Stimulated activated CD8-positive, alpha-beta memory T cell treated with anti-CD3 and anti-CD28 coated beads, Interleukin-4, amount 100 ng/mL, for 4 hours (primary cell): ENCODE results near the gene NFIB.

Experiments
- DNase-seq, 2 donors: peaks; one replicate each; pipeline ENCODE4 v3.0.0-alpha.2; 2020; ENCODE audit warnings: low read depth in 2 of 2, low spot score in 1 of 2

The NFIB gene

DNA sequence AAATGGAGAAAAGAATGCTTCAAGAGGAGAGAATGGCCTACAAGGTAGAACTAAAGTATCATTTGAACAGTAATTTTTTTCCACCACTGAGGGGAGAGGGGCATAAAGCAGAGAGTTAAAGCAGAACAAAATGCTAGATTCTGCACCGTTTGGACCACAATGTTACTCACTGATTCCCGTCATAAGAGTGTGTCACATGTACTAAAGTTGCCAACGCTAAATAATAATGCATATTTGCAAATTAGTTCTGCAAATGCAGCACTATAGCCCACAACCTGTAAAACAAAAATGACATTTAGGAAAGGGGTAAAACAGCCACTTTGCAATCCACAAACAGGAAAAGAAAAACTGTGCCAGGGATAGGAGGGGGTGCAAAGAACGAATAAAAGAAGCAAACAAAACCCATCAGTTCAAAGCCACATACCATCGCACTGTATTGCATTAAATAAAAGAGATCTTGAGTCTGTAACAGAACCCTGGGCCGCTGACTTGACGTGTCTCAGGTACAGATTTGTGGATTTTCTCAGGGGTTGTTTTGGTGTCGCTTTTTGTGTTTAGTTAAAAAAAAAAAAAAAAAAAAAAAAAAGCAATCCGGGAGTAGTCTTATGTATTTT lies 7.7 kb upstream of the NFIB start:
- no peak for DNase-seq

DNA sequence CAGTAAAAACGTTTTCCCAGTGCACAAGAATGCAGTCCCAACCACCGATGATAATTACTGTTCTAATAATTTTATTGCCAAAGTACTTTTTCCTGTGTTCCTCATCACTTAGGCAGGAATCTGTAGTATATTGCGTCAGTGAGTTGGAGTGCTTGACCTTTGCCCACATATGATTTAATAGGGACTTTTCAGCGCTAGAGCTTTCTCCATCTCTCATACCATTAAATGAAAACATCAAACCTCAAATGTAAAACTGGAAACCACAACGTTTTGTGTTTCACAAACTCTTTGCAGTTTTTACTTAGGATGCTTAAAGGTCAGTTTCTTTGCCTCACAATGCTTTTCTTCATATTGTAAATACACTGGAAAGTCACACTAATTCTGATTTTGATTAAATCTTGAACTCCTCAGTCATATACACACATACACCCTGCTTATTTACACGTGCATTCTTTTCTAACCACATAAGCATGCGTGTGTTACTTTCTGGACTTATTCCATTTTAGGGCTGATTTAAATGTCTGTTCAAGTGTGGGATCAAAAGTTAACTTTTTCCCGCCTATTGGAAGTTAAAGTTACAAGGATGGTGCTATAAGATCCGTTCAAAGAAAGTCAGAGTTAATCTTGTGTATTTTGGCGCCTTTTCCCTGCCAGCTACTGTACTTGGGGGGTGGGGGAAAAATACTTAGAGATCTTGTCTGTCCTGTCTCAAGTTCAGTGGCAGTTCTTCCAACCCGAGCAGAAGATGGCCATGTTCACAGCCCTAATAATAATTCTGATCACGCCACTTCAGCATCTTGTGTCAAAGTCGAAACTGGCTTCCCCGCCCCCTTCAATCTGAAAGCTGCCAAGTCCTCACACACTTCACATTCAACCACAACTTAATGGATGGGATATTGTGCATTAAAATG lies 6.6 kb upstream of the NFIB start:
- DNase-seq: no peak

DNA sequence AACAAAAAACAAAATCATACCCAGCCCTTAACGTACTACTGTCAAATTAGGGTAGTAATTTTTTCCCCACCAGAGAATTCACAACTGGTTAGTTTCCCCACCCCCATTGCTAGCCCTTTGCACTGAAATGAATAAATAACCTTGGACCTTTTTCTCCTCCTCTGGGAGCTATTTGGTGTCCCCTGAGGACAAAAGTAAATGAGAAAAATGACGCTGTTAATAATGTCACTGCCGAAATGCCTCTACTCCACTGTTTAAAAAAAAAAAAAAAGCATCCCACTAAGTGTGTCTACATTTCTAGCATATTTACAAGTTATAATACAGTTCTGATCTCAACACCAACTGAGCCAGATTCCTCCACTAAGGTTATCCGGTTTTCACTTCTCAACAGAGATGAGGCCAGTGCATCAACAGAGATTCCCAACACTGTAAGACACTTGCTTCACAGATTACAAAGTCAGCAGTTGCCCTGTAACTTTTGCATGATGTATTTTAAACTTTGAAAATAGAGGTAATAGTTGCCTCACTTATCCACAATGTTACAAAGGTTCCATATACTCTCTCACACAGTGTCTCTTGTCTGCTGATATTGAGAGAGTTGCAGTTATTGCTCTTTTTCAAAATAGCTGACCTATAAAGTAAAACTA lies 5.1 kb upstream of the NFIB start:
- no peak for DNase-seq

DNA sequence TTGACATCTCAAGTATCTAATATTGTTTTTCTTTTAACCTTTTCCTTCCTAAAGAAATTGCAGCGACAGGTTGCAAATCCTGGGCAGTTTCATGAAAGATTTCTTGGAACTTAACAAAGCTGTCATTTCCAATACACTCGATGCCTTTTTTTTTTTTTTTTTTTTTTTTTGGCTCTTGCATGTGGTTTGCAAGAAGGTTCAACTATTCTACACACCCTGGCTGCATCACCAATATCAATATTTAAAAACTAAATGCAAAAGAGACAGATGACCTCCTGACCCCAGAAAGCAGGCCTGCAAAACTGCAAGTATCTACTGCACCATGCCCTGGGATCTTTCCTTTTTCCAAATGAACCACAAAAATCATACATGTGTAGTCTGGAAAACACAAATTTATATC lies 4.4 kb upstream of the NFIB start:
- no peak for DNase-seq

DNA sequence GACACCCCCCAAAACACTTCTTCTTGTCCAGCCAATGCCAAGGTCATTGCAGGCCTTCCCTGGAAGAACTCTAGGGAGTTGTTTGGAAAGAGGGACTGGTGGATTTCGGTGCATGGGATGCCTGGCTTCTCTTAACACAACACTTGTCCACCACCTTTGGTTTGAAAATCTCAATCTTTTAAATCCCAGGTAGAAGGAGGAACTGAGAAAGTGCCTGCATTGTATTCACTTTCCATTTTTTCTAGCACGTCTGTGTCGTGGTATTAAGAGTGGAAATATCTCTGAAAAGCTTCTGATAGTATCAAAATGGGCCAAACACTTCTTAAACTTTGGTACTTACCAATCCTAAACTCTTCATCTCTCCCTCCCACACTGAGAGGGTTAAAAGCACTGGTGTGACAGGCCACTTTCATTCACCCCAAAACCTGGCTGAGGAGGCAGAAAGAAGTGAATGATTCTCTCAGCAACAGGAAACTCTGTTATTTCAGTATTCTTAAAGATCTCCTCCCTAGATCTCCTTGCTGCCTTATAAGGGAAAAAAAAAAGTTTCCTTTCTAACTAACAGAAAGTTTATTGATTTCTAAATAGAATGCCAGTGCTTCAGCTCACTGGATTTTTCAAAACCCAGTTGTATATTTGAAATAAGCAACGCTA lies 3.9 kb upstream of the NFIB start:
- no peak for DNase-seq

DNA sequence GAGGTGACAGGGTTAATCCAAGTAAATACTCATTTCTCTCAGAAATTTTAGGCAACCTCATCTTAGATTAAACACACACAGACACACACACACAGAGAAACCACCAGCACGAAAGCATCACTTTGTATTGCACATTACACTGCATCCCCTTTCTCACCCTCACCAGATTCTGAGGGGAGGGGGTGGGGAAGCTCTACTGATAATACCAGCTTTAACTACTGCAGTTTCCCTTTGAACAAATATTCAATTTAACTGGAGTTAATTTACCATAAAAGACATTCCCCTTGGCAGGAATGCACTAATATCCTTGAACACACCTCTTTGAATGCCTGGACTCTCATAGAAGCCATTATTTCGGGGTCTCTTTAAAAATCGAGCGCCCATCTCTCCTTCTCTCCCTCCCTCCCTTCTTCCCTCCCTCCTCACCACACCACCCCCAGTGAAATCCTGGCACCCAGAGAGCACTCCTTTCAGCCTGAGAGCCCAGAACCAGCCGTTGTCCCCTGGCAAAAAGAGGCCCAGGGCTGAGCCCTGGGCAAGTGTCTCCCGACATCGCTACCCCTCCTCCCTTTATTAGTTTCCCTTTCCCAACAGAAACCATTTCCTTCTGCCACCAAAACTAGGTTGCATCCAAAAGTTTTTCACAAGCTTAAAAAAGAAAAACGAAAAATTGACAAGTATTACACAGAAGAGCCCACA lies 2.8 kb upstream of the NFIB start:
- DNase-seq: no peak

DNA sequence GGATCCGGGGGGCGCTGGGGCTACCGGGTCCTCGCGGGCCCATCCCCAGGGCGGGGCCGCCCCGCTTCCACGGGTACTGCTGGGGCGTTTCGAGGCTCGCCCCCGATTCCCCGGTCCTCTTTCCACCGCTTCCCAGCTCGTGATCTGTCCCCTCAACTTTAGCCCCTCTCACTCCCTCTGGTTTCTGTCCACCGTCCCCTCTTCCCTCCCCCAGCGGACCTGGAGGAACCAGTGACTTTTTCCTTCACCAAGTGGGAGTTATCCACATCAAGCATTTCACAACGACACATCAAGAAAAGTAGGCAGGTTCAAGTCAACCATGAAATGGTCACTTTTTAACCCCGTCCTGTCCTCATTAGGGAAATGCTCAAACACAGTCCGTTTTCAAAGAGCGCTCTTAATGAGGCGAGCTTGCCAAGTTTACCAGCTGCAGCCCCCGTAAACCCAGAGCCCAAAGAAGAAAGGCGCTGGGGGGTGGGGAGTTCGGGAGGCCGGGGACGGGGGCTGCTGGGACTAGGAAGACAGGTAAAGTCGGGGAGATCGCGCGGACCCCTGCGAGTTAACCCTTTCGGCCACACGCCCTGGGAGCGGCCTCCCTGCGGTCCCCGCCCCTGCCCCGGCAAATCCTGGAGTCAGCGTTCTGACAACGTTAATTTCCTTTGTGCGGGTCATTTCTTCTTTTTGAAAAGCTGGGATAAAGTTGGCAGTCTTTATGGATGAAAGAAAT lies 2.1 kb upstream of the NFIB start:
- DNase-seq: no peak

DNA sequence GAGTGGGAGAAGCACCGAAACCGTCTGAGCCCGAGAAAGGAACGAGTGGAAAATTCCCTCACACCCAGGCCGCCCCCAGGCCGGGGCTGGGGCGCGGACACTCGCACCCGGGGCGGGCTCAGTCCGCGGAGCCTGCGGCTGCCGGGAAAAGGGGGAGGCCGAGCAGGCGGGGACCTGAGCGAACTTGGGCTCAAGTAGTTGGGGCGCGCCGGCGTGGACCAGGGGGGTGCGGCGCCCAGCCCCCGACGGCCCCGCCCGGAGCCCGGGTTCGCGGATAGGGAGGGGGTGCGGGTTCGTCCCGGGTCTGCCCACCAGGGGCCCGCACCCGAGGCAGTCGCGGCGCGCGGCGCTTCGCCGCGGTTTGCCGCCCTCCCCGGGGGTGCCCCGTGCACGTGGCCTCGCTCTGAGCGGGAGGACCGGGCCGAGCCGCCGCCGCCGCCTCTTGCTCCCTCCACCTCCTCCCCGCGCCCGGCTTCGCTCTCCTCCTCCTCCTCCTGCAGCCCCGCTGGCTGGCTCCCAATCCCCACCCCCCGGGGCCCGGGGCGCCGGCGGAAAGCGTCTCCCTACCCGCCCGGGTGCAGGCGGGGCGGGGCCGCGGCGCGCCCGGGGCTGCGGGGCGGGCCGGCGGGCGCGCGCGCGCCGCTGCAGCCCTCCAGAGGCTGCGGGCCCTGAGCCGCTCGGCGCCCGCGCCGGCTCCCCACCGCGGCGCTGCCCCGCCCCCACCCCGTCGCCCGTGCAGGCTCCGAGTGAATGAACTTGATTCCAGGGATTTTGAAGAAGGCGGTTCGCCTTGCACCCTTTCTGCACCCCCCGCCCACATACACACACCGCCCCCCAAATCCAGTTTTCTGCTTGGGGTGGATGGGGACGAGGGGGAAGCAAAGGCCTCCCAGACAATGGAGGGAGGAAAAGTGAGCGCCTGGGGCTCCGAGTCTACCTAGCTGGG lies 1.3 kb upstream of the NFIB start:
- DNase-seq: no peak

DNA sequence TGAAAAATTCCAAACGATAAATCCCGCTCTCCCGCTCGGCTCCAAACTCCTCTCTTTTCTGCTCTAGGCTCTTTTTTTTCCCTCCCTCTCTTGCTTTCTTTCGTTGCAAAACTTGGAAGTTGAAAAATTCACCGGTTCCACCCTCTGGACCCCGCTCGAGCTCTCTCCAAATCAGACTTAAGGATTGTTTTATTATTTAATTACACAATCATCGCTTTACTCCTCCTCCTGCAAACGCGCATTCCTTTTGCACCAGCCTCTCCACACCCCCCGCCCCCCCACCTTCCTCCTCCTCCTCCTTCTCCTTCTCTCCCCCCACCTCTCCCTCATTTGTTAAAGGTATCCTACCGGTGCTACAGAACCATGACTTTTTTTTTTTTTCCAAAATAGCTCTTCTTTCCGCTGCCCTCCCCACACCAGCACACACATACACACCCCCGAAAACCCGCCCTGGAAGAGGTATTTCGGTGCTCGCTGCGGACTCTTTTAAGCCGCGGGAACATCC lies 535 bp upstream of the NFIB start:
- no peak for DNase-seq

DNA sequence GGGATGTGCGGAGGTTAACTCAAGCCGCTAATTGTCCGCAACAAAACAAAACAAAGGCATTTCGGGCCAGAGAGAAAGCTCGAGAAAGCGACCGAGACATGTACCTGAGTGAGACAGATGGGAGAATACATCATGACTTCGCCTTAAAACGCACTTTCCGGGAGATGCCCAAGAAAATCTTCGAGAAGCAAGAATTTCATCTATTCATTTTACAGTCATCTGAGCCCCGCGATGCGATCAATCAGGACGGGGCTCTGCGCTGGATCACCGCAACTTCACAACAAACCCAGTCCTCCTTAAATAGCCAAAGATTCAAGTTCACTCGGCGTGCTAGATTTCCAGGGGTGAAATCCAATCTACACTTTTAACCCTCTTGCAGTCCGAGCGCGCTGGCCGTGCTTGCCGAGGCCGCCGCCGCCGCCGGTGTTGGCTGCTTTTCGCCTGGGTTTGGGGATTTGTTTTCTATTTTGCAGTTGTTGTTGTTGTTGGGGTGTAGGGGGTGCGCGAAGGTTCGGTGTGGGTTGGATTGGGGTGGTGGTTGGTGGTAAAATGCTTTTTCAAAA lies 482 bp downstream of the NFIB start:
- no peak for DNase-seq

DNA sequence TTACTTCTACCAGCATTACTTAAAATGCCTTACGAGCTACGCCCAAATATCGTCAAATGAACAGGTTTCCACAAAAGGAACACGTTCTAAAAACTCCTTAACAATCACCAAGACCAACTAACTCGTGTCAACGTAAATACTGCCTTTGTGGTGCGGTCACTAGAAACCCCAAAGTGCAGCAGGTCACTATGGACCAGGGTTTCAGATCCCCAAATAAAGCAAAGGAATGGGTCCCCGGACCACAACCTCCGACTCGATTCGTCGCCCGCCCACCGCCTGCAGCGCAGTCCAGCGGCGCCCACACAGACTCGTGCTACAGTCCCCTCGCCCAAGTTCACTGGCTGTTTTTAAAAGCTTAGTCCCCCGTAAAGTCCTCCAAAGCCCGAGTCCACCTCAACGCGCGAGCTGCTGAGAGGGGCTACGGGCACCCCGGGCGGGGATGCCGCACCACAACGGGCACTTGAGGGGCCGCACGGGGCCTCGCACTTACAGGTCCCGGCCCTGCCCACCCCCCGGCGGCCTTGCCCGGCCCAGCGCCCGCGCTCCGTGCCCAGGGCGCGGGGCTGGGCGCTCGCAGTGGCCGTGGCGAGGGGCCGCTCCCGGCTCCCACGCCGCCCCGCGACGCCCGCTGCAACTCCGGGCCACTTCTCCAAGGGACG lies 1.1 kb downstream of the NFIB start:
- DNase-seq: no peak

DNA sequence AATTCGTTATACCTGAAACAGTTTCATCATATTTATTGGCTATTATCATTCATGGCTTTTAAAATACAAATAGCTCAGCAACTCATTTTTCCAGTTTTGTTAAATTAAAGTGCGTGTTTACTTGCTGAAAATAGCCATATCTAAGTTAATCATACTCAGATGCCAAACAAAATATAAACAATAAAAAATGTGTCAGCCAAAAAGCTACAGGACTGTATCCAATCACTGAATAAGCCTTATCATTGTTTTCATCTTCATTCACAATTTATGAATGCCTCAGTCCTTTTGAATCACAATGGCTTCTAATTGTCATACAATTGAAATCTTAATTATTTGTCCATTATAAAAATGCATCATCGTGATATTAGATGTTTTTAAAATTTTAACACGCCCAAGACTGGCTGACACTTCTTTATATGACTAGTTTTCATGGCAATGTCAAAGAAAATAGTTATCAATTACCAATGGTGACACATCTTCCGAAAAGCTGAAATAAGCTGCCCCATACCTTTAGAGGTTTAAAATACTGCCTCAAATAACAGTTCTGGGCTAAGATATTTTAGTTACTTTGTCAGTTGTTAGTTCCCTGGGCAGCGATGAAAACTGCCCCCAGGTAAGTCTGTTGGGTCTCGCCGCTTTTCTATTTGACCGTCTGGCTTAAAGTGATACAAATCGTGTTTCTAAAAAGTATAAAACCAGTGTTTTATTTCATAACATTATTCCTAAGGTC lies 1.8 kb downstream of the NFIB start:
- DNase-seq: no peak

DNA sequence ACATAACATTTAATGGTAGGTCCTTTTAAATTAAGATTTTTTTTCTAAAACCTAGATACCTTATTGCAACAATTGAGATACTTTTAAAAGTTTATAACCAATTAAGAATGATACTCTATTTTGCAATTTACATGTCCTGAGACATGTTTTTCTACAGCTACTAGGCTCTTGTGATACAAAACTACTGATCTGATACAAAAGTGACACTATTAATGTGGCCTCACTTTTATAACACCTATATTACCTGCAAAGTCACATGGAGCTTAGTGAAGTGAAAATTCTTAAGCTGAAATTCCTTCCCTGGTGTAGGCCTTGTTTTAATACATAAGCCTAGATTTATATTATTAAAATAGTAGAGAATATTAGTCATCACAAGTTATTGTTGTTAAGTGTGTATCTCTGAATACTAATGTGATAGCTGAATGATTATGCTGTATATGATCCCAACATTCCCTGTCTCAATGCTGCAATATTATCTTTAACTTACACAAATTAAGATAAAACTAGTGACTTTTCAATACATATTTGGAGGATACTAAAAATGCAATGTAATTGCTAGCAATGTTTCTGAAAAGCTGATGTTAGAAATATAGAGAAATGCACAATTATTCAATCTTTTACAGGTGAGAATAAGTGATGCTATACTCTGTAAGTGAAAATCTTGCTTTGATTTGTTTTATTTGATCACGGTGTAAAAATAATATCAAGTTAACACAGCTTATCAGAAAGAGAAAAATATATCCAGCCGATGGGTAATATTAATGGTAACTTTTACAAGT lies 2.6 kb downstream of the NFIB start:
- DNase-seq: no peak

DNA sequence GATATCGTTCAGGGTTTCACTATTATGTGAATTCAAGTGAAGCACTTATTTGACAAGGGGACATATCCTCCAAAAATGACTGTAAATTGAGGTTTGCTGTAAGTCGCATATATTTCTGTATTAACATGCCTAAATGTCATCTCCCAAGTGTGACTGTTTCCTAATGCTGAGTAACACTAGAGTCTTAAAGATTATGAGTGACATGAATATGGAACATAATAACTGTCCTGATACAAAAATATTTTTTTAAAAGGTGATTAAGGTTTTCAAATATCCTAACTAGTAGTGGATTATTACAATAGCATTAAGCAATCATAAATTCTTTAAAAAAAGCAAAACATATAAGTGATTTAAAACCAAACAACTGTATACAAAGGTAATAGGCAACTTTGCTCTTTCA lies 3.6 kb downstream of the NFIB start:
- no peak for DNase-seq

DNA sequence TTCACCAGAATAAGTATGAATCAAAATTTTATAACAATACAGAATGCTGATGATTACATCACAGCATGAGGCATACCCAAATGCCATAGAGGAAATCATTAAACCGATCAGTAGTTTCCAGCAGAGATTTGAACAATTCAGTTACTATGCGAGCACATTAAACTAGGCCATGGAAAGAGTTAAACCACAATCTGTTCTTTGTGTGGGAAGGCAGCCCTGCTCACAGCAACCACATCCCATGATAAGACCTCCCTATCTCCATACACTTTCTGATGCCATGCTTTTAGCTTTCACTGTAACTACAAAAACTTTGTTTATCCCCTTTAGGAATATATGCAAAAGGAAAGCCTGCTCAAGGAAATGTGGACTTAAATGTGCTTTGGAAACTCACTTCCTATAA lies 4.5 kb downstream of the NFIB start:
- DNase-seq: no peak

DNA sequence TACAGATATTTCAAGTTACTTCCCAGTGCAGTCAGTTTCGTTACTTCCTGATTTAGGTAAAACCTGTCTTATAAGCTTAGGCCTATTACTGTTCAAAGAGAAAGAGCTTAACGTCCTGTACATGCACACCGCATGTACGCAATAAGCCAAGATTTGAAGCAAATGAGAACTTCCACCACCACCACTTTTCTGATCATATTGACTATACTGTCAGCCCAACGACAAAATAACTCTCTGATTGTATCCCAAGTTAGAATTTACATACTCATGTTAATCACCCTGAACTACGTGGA lies 5.1 kb downstream of the NFIB start:
- no peak for DNase-seq
